ENCODE results near the gene EPB42. TPM values are rescaled to one million over a fixed set of nuclear protein-coding genes. Genes with fewer than 3 reads are reported as not detected.

Gene EPB42
- total RNA-seq = not detected in 2 replicates

DNA sequence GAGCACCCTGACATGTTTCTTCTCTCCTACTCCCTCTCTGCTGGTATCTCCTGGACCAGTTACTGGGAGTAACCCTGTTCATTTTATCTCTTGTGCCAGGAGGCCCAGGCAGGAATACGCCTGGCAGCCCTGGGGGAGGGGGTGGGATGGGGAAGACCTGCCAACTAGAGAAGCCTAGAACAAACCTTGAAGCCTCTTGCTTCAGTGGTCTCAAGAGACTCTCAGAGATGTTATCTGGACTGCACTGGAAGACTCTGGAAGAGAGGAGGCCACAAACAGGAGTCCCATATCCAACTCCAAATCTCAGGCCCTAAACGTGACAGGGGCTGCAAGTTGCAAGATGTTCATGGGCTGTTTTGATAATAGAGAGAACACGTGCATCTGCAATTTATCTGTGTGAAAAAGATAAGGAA, at the start of gene EPB42:
EPB42 (minus strand) TSS at position 28 of the 413 bp plus-strand sequence. CDS start 193 bp downstream, outside the sequence.

DNA sequence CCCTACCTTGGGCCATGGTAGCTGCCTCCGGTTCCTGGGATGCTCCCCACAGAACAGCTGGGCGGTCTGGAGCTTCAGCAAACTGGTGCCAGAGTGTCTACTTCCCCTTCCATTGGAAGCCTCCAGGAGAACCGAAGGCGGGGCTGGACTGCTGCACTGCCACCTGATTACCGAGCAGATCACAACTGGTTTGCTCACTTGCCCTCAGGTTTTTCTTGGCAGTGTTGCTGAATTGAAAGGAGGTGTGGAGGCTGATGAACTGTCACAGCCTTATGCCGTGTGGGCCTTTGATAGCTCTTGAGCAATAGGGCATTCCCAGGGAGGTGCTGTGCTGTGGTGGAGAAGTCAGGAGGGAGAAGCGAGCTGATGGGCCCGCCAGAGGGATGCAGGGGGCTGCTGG, 46.0 kb upstream of the EPB42 start, which contains the start of gene TGM5:
TGM5 (minus strand) TSS at position 95 of the 400 bp plus-strand sequence; CDS start at position 16, 79 bp downstream.

DNA sequence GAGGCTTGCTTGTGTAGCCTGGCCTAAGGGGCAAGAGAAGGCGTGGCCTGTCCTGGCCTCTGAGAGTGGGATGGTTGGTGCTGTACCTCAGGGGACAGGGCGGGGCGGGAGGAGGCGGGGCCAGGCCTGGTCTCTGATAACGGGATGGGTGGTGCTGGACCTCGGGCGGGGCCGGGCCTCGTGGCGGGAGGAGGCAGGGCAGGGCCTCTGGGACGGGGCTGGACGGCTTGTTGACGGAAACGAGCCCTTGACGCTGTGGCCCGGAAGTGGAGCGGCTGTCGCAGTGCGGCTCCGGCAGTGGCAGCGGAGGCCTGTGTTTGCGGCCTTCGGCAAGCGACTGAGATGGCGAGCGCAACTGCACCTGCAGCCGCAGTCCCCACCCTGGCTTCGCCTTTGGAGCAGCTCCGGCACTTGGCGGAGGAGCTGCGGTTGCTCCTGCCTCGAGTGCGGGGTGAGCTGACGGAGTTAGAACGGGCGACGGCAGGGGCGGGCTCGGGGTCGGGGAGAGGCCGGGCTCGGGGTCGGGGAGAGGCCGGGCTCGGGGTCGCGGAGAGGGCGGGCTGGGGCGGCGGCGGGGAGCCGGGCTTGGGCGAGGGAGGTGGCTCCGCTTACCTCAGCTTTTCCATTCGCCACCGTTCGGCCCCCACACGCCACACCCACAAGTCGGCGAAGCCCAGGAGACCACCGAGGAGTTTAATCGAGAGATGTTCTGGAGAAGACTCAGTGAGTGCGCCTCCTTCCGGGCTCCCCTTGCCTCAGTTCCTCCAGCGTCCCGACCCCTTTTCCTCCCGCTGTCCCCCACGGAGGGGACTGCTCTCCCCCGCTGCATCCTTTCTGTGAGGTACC, 35.4 kb downstream of the EPB42 start, which contains the start of gene CCNDBP1:
CCNDBP1 (plus strand) TSS at position 247 of the 846 bp plus-strand sequence; CDS start at position 343, 96 bp downstream.

Small RNAs within 50 kb of the gene (small RNA-seq; reads per million reads assigned to genes)
- gene RF00019 = not detected

Other genes with a start within 250 kb of the EPB42 start
- 24.3 and 40.5 TPM in 2 replicates for gene UBR1, start 115.0 kb downstream of the EPB42 start, total RNA-seq
- gene TMEM62, start 87.4 kb downstream of the EPB42 start, total RNA-seq = 11.0 and 17.6 TPM in 2 replicates
- gene CCNDBP1, start 35.6 kb downstream of the EPB42 start, total RNA-seq = 60.0 and 61.0 TPM in 2 replicates
- gene TGM5, start 45.9 kb upstream of the EPB42 start, total RNA-seq = not detected in 2 replicates
- not detected in 2 replicates for gene TGM7, start 81.2 kb upstream of the EPB42 start, total RNA-seq
- gene LCMT2, start 109.6 kb upstream of the EPB42 start, total RNA-seq = 5.9 and 10.2 TPM in 2 replicates
- 15.1 and 25.6 TPM in 2 replicates for gene ZSCAN29, start 150.0 kb upstream of the EPB42 start, total RNA-seq
- gene TUBGCP4, start 150.1 kb upstream of the EPB42 start, total RNA-seq = 9.6 and 17.6 TPM in 2 replicates

Measured in subcutaneous preadipocyte (primary cell).